ENCODE data around the gene APBA1.

- TF ChIP-seq POLR2AphosphoS5 (IDR thresholded peaks at IDR 0.05; ENCODE audit: low read depth, low read length) (no peak), GABPA (IDR thresholded peaks at IDR 0.05; ENCODE audit: low read depth) (no peak), CTCF (IDR thresholded peaks at IDR 0.05) (no peak), EZH2phosphoT487 (IDR thresholded peaks at IDR 0.05; ENCODE audit: borderline replicate concordance, low read depth) (no peak), FOXJ3 (CRISPR knock-in tag; IDR thresholded peaks at IDR 0.05) (no peak), SMC3 (IDR thresholded peaks at IDR 0.05; ENCODE audit: low read depth, low read length) (no peak), USF1 (IDR thresholded peaks at IDR 0.05; ENCODE audit: borderline replicate concordance, low read depth) (no peak)
- TF ChIP-seq, protein P1, sequence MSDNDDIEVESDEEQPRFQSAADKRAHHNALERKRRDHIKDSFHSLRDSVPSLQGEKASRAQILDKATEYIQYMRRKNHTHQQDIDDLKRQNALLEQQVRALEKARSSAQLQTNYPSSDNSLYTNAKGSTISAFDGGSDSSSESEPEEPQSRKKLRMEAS (IDR thresholded peaks at IDR 0.05; ENCODE audit: low read depth), result no peak
- TF ChIP-seq, protein P2, sequence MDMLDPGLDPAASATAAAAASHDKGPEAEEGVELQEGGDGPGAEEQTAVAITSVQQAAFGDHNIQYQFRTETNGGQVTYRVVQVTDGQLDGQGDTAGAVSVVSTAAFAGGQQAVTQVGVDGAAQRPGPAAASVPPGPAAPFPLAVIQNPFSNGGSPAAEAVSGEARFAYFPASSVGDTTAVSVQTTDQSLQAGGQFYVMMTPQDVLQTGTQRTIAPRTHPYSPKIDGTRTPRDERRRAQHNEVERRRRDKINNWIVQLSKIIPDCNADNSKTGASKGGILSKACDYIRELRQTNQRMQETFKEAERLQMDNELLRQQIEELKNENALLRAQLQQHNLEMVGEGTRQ (IDR thresholded peaks at IDR 0.05; ENCODE audit: borderline replicate concordance, low read depth, low read length), result no peak
Measured at GRCh38 chr9:69446496-69446895, 225.7 kb downstream of the APBA1 start.
